HG03439 (cell line): ENCODE data around the gene DMWD.
"Not testable (repeated sequence)": the region's sequence is repeated elsewhere in the genome, so short reads cannot be mapped to it uniquely, and the experiment has no call there.

Experiments
- ATAC-seq: cut with Tn5 transposase; IDR thresholded peaks from one replicate; pipeline ENCODE4 v1.9.1; 2021; ENCODE audit warnings: mild to moderate bottlenecking, moderate library complexity; ENCODE audit not compliant: unreplicated experiment

Gene DMWD

GRCh38 chr19:45817010-45817724 is 24.5 kb upstream of the DMWD start:
- no peak for ATAC-seq

- no peak for ATAC-seq
Observed at GRCh38 chr19:45816236-45817009, 23.8 kb upstream of the DMWD start.

- ATAC-seq, result no peak
Observed at GRCh38 chr19:45815481-45816216, 23.0 kb upstream of the DMWD start.

- no peak for ATAC-seq
Observed at GRCh38 chr19:45814851-45815480, 22.3 kb upstream of the DMWD start, which contains the start of gene RSPH6A. Gene RSPH6A (minus strand): TSS chr19:45815308. CDS start chr19:45815176, 132 bp downstream.

GRCh38 chr19:45814166-45814780 is 21.6 kb upstream of the DMWD start:
- ATAC-seq, result no peak

GRCh38 chr19:45812297-45812696 is 19.7 kb upstream of the DMWD start:
- ATAC-seq, result no peak

- ATAC-seq, result no peak
Observed at GRCh38 chr19:45809643-45810159, 17.1 kb upstream of the DMWD start.

- ATAC-seq, result no peak
Observed at GRCh38 chr19:45805719-45806118, 13.1 kb upstream of the DMWD start.

GRCh38 chr19:45804959-45805230 is 12.2 kb upstream of the DMWD start:
- no peak for ATAC-seq

- ATAC-seq, result no peak
Observed at GRCh38 chr19:45804140-45804958, 11.7 kb upstream of the DMWD start.

- no peak for ATAC-seq
Observed at GRCh38 chr19:45801603-45802175, 9.0 kb upstream of the DMWD start.

GRCh38 chr19:45800070-45800553 is 7.5 kb upstream of the DMWD start:
- no peak for ATAC-seq

GRCh38 chr19:45799541-45799940 is 6.9 kb upstream of the DMWD start:
- ATAC-seq, result not testable (repeated sequence)

- ATAC-seq, result no peak
Observed at GRCh38 chr19:45798995-45799517, 6.4 kb upstream of the DMWD start.

- ATAC-seq, result no peak
Observed at GRCh38 chr19:45794627-45795026, 2.0 kb upstream of the DMWD start.

- no peak for ATAC-seq
Observed at GRCh38 chr19:45793876-45794275, 1.2 kb upstream of the DMWD start.

- no peak for ATAC-seq
Observed at GRCh38 chr19:45793178-45793564, 526 bp upstream of the DMWD start.

- peak; percentile 28 for ATAC-seq
Observed at GRCh38 chr19:45791744-45792469, 738 bp downstream of the DMWD start.
